ENCODE data around the gene RPS6KA3.
"Not testable (repeated sequence)": the region's sequence is repeated elsewhere in the genome, so short reads cannot be mapped to it uniquely, and the experiment has no call there.

The RPS6KA3 gene

DNA sequence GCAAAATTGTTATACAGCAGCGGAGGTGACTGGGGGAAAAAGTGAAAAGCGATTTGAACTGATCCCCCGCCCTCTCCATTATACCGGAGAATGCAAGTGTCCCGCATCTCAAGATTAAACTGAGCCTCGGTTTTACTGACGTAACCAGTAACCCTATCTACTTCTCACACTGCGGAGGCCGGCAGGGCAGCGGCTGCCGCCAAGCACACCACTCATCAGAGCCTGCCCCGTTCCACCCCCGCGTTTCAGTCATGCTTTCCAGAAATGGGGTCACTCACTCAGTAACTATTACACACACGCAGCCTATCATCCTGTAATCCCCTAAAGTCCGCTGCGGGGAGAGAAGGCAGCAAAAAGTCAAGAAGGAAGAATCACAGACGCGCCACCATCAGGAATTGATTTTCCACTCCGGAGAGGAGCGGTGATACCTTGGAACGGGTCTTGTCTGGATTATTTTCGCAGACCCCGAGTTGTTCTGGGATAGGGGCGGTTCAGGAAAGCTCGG is 1.4 kb downstream of the RPS6KA3 start:
- peak; percentile 23 for DNase-seq (ENCODE audit: low spot score)

DNA sequence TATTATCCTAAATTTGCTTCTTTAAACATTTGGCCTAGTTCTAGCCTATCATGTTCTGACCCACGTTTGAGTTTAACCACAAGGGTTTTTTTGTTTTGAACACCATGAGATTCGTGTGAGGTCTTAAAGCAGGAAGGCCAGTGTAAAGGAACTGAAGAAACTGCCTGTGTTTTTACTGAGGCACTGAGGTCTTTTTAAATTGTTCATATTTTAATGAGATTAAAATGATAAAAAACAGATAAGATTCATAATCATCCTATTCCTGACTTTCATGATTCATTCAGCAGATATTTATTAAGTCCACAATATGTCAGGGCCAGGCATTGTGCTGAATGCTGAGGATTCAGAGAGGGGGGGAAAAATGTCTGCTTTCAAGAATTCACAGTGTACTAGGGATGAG is 3.2 kb downstream of the RPS6KA3 start:
- peak; percentile 1 for DNase-seq (ENCODE audit: low spot score)

DNA sequence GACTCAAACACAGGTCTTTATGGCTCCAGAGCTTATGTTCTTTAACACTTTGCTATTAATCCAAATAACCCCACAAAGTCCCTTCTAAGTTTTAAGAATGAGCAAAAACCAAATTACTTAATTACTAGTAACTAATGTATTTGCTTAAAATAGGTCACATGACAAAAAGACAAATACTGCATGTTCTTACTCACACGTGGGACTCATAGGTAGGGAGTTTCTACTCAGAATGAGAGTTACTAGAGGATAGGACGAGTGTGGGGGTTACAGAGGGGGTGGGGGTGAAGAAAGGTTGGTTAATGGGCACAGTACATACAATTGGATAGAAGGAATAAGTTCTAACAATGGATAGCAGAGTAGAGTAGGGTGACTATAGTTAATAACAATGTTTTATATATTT is 5.8 kb downstream of the RPS6KA3 start:
- no peak for DNase-seq (ENCODE audit: low spot score)

DNA sequence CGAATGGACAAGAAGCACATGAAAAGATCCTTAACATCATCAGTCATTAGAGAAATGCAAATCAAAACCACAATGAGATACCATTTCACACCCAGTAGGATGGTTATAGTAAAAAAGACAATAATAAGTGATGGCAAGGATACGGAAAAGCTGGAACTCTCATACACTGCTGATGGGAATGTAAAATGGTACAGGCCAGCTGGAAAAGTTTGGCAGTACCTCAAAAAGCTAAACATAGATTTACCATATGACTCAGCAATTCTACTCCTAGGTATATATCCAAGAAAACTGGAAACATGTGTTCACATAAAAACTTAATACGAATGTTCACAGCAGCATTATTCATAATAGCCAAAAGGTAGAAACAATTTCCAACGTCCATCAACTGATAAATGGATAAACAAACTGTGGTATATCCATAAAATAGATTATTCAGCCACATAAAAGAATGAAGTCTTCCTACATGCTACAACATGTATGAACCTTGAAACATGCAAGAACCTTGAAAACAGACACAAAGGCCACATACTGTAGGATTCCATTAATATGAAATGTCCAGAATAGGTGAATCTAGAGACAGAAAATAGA is 11.9 kb downstream of the RPS6KA3 start:
- no peak for DNase-seq (ENCODE audit: low spot score)

DNA sequence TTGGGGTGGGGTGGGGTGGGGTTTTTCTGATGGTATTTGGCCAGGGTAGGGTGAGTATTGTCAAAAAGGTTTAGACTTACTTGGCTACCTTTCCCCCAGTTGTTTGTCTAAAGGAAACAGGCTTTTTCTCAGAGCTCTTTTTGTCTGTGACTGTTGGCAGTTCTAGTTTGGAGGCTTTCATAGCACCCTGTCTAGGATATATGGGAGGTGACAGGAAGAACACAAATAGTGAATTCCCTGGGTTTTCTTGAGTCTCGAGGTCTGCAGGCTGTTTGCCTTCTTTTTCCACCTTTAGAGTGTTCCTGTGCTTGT is 13.5 kb downstream of the RPS6KA3 start:
- no peak for DNase-seq (ENCODE audit: low spot score)

DNA sequence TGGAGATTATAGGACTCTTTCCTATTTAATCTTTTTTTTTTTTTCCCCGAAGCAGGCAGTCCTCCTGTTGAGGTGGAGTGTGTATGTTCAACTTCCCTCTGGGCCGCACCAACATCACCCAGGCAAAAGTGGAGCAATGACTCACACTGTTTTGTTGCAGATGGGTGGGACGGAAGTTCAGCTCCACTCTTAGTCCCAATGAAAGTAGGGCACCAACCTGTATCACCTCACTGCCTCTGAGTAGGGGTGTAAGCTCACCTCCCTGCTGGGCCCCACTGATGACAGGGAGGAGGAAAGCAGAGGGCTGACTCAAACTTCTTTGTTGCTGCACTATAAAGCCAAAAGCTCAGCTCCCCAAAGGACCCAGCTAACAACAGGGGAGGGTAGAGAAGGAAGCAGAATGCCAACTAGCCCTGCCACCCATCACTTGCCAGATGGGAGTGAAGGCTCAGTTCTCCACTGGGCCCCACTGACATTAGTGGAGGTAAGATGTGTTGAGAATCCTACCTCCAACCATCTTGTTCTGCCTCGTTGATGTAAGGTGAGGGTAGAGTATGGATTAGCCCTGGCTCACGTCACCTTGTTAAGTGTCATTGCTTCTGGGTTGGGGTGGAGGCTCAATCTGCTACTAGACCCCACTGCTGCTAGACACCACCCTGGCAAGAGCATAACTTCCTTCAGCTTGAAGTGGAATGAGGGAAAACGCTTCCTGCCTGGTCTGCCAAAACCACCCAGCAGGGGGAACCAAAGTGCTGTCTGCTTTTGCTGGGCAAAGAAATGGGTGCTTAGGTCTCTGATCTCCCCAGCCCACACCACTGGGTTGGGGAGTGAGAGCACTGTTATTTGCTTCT is 14.1 kb downstream of the RPS6KA3 start:
- peak; percentile 37 for DNase-seq (ENCODE audit: low spot score)

DNA sequence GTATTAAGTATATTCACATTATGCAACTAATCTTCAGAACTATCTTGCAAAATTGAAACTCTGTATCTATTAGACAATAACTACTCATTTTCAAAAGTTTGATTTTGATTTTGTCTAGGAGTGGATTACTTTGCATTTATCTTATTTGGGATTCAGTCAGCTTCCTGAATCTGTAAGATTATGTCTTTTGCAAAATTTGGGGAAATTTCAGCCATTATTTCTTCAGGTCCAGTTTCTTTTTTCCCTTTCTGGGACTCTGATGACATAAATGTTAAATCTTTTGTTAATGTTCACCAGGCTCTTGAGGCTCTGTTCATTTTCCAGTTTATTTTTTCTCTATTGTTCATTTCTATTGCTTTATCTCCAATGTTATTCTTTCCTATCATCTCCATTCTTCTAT is 15.0 kb downstream of the RPS6KA3 start:
- DNase-seq (ENCODE audit: low spot score) = no peak

DNA sequence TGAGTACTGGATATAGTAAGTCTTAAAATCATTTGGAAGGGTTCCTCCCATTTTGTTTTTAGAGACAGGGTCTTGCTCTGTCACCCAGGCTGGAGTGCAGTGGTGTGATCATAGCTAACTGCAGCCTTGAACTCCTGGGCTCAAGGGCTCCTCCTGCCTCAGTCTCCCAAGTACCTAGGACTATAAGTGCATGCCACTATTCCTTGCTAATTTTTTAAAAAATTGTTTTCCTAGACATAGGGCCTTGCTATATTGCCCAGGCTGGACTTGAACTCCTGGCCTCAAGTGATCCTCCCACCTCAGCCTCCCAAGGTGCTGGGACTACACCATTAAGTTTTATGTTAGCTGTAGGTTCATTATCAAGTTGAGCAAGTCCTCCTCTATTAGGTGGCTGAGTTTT is 16.6 kb downstream of the RPS6KA3 start:
- DNase-seq (ENCODE audit: low spot score) = not testable (repeated sequence)

DNA sequence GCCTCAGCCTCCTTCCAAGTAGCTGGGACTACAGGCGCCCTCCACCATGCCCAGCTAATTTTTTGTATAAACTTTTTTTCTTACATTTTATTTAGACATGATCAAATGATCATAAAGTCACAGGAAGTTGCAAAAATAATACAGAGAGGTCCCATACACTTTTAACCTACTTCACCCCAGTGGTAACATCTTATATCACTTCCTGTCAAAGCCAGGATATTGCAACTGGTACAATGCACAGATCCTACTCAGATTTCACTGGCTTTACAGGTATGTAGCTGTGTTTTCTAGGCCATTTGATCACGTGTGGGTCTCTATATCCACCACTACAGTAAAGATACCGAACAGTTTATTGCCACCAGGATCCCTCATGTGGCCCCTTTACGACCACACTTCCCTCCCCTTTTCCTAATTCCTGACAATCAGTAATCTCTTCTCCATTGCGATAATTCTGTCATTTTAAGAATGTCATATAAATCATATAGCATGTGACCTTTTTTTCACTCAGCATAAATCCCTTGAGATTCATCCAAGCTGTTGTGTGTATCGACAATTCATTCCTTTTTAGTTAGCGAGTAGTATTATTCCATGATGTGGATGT is 18.0 kb downstream of the RPS6KA3 start:
- DNase-seq (ENCODE audit: low spot score) = no peak

DNA sequence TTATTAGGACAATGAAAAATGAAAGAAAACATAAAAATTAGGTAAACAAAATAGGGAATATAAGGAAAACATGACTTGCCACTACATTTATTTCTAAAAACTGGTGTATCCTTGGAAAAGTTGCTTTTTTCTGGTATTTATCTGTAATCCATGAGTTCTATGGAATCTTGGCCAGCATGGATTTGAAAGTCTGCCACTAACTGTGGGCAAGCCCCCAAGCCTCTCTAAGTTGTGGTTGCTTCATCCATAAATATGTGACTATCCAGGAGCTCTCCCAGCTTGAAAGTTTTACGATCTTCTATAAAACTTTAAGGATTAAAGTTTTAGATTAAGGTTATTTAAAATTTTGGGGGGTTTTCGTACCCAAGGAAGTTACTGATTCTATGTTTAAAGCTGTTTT is 21.8 kb downstream of the RPS6KA3 start:
- DNase-seq (ENCODE audit: low spot score) = no peak

DNA sequence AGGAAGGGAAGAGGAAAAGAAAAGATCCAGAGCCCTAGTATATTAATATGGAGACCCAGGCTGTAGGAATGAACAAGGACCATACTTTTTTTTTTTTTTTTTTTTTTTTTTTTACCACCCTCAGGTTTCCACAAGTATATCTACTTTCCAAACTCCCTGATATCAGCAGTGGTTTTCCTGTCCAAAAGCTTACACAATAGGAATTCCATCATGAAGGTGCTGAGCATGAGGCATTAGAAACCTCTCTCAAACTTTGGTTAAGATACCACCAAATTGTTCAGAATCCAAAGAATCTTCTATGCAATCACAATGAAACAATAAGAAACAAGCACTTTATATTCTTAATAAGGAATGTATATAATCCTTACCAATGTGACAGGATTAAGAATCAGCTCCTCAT is 26.5 kb downstream of the RPS6KA3 start:
- DNase-seq (ENCODE audit: low spot score) = no peak

DNA sequence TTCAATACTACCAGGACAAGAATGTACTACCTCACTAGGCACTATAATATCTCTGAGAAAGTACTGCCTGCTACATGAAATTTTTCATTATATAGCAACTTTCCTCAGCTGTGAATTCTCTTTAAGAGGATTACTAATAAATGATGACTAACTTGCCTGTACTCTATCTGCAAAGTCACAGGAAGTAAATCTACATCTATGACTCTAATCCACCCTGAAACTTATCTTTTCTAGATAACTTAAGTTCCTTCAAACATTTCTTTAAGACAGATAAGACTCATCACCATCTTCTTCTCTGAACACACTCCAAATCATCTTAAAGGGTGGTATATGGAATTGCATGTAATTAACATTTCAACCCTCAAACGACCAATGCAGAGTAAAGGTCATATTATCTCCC is 28.8 kb downstream of the RPS6KA3 start:
- DNase-seq (ENCODE audit: low spot score) = no peak

DNA sequence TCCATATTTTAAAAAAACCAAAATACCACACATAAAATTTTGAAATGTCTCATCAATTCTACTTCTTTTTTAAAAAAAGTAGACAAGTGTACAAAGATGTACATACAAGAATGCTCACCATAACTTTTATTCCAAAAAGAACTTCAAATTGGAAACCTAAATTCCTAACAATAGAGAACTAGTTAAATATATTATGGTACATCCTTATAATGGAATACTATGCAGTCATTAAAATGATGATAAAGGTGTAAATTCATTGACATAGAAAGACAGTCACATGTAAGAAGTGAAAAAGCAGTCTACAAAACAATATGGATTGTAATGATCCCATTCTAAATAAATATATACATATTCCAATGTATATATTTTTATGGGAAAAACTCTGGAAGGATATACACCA is 31.0 kb downstream of the RPS6KA3 start:
- DNase-seq (ENCODE audit: low spot score) = no peak

DNA sequence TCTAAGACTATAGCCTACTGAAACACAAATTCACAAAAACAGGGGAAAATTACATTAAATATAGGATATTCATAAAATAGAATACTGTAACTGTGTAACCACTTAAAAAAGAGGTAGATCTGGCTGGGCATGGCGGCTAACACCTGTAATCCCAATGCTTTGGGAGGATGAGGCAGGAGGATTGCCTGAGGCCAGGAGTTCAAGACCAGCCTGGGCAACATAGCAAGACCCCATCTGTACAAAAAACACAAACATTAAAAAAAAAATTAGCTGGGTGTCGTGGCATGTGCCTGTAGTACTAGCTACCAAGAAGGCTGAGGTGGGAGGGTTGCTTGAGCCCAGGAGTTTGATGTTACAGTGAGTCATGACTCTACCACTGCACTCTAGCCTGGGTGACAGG is 33.4 kb downstream of the RPS6KA3 start:
- DNase-seq (ENCODE audit: low spot score) = no peak

DNA sequence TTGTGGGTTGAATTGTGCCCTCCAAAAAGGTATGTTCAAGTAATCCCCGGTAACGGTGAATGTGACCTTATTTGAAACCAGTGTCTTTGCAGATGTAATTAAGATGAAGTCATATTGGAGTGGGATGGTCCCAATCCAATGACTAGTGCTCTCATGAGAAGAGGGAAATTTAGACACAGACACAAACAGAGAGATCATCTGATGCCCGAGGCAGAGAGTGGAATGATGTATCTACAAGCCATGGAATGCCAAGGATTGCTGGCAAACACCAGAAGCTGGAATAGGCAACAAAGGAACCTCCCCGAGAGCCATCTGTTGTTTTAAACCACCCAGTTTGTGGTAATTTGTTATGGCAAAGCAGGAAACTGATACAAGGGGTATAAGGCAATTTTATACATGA is 35.1 kb downstream of the RPS6KA3 start:
- no peak for DNase-seq (ENCODE audit: low spot score)

DNA sequence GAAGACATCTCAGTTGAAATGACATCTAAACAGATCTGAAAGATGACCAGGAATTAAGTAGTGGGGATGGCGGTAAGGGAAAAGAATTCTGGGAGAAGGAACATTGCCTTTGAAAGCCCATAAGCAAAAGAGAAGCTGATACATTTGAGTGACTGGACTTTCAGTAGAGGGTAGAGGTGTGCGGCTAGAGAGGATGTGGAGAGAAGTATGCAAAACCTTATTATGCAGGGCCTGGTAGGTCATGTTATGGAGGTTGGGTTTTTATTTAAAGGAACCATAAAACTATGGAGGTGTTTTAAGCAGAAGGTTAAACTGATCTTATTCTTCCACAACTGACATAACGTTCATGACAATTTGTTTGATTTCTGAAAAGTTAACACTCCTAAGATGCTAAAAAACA is 36.3 kb downstream of the RPS6KA3 start:
- DNase-seq (ENCODE audit: low spot score) = no peak

DNA sequence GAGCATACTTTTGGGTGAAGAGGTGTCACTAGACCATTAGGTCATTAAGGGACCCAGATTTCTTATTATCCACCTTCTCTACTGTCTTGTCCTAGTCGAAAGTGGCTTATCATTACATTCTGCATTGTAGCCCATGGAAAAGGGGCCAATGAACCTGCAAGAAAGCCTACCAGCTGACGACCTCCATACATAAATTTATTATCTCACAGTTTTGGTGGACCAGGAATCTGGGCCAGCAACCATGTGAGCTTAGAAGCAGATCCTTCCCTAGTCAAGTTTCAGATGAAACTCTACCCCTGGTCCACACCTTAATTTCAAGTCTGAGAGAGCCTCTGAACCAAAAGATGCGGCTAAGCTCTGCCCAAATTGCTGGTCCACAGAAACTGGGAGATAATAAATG is 37.6 kb downstream of the RPS6KA3 start:
- no peak for DNase-seq (ENCODE audit: low spot score)

DNA sequence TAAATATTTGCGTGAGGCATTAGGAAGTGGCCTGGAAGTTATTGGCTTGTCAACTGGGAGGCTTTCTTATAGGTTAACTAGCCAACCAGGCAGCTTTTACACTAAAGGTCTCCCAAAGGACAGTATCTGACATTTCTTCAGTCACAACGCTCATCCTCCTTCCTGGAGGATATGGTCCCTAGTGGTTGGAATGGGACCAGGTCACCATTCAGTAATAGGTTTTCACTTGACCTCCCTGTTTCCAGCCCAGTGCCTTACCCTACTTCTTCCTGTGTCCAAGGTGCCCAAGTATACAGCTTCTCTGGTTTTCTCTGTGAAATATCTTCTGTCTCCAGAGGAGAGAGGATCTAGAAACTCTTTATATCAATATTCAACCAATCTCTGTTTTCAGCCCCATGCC is 38.5 kb downstream of the RPS6KA3 start:
- no peak for DNase-seq (ENCODE audit: low spot score)

DNA sequence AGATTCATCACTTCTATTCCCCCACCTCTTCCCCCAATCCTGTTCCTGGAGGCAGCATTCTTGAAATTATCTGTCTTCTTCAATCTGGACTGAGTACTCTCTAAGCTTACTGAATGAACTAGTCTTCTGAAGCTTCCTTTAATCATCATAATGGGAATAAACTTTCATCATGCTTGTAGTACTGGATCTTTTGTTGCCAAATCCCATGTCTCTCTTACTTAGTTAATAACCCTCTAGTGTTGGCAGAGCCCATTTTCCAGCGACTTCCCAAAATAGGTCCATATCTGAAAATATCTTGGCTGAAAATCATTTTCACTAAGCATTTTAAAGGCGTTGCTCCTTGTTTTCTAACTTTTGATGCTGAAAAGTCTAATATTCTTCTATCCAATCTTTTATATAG is 39.6 kb downstream of the RPS6KA3 start:
- no peak for DNase-seq (ENCODE audit: low spot score)

DNA sequence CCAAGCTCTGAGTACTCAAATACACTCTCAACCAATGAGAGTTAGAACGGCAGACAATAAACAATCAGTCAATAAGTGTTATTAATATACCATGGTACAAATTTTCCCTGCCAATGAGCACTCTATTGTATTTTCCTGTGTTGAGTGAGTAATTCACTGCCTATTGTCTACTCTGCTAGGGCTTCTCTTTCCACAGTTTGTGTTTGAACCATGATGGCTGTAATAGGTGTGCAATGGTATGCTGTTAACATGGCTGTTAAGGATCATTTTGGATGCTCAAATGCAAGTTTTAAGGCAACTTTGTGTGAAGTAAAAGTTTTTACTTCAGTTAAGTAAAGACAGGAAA is 41.2 kb downstream of the RPS6KA3 start:
- no peak for DNase-seq (ENCODE audit: low spot score)

DNA sequence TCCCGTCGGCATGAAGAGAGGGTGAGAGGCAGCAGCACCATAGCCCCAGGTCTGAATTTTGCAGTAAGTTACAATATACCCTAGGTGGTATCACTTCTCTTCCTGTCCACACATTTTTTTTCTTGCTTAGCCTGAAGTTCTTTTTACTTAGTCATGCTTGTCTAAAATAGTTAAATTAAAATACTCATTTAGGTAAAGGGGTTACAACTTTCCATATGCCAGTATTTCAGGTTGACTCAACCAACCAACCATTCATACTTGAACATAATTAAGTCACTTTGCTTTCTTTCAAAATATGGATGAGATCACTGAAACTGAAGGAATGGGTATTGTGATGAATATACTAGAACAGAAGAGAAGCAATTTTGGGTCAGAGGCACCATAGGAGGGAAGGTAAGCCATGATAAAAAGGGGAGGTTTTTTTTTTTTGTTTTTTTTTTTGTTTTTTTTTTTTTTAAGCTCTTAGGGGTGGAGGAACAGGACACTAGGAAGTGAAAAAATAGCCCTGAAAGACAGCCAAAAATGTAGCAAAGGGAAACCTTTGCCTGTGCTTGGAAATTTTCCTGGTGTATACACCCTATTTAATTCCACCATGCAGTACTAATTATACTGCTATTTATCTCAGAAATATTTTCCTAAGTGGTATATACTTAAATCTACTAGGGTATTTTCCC is 41.8 kb downstream of the RPS6KA3 start:
- no peak for DNase-seq (ENCODE audit: low spot score)

DNA sequence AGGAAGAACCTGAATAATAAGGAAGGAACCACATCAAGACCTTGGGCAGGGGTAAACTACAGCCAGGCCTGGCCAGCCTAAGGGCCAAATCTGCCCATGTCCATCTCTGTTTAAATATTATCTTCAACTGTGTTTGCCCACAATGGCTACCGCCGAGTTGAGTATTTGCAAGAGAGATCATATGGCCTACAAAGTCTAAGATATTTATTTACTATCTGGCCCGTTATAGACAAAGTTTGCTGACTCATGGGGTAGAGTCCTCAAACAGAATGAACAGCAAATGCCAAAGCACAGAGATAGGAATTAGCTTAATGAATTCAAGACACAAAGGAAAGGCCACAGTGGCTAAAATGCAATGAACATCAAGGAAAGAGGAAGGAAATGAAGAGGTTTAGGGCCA is 44.8 kb downstream of the RPS6KA3 start:
- peak; percentile 18 for DNase-seq (ENCODE audit: low spot score)

Measured in LoVo (cell line).